ENCODE results near the gene TIMM44. TPM values are rescaled to one million over a fixed set of nuclear protein-coding genes. Genes with fewer than 3 reads are reported as not detected.

Gene TIMM44
- total RNA-seq, 2 experiments from 2014 or later, result 86.0 to 116 TPM

- no peak overlapping the region for H3K27ac ChIP-seq (ENCODE audit: low read depth, low read length, poor library complexity, severe bottlenecking)
- H2AFZ ChIP-seq (ENCODE audit: low read length), result no peak overlapping the region
- no peaks in the 10 kb centered on the region for H3K79me2 ChIP-seq (ENCODE audit: insufficient read depth, low read depth, low read length)
- no peak overlapping the region for H3K4me2 ChIP-seq (ENCODE audit: low read length)
- intact Hi-C loops (cut with micrococcal nuclease; ENCODE audit: unreplicated experiment), result no loop called here
- peaks cover 2% of the 10 kb centered on the region for H3K4me1 ChIP-seq (ENCODE audit: insufficient read depth, low read length, poor library complexity, severe bottlenecking)
- H3K9me3 ChIP-seq (ENCODE audit: low read length), result no peaks in the 10 kb centered on the region
- H3K36me3 ChIP-seq (ENCODE audit: insufficient read depth, low read length), result no peaks in the 10 kb centered on the region
- DNase-seq (ENCODE audit: low spot score), result no peak
- POLR2A ChIA-PET, result no interaction called here
- H3K4me3 ChIP-seq (ENCODE audit: low read depth, low read length, poor library complexity, severe bottlenecking), result no peak overlapping the region
- CTCF ChIA-PET (ENCODE audit: unreplicated experiment), result no interaction called here
- H4K20me1 ChIP-seq (ENCODE audit: insufficient read depth, low read length), result no peaks in the 10 kb centered on the region
- no peaks in the 10 kb centered on the region for H3K9me2 ChIP-seq (ENCODE audit: insufficient read depth, low read length)
- TF ChIP-seq EZH2phosphoT487 (IDR thresholded peaks at IDR 0.05; ENCODE audit: borderline replicate concordance, low read depth, low read length) (no peak), CTCF (conservative IDR thresholded peaks at IDR 0.05; ENCODE audit: low read length) (no peak)
- no TSS peak for BruUV-seq (replicated peaks)
Observed at GRCh38 chr19:7877249-7877836, 66.1 kb downstream of the TIMM44 start.

Other genes starting within 250 kb of the TIMM44 start
- gene FCER2, start 241.5 kb downstream of the TIMM44 start, total RNA-seq (2014; rRNA removed; shearing (Covaris generic)), result 3.3 and 3.7 TPM in 2 replicates
- gene FCER2, start 241.5 kb downstream of the TIMM44 start, total RNA-seq (2022), result 3.9 and 4.6 TPM in 2 replicates
- gene CLEC4G, start 211.6 kb downstream of the TIMM44 start, total RNA-seq (2014; rRNA removed; shearing (Covaris generic)), result not detected in 2 replicates
- not detected in 2 replicates for gene CLEC4G, start 211.6 kb downstream of the TIMM44 start, total RNA-seq (2022)
- not detected in 2 replicates for gene CD209, start 196.1 kb downstream of the TIMM44 start, total RNA-seq (2014; rRNA removed; shearing (Covaris generic))
- not detected in 2 replicates for gene CD209, start 196.1 kb downstream of the TIMM44 start, total RNA-seq (2022)
- gene CLEC4M, start 180.4 kb downstream of the TIMM44 start, total RNA-seq (2014; rRNA removed; shearing (Covaris generic)), result not detected in 2 replicates
- not detected in 2 replicates for gene CLEC4M, start 180.4 kb downstream of the TIMM44 start, total RNA-seq (2022)
- 2.7 and 7.4 TPM in 2 replicates for gene EVI5L, start 113.4 kb downstream of the TIMM44 start, total RNA-seq (2014; rRNA removed; shearing (Covaris generic))
- gene EVI5L, start 113.4 kb downstream of the TIMM44 start, total RNA-seq (2022), result 5.5 and 5.9 TPM in 2 replicates
- not detected in 2 replicates for gene PRR36, start 69.3 kb downstream of the TIMM44 start, total RNA-seq (2014; rRNA removed; shearing (Covaris generic))
- 0.17 TPM in 1 of 2 replicates, not detected in the other for gene PRR36, start 69.3 kb downstream of the TIMM44 start, total RNA-seq (2022)
- gene LRRC8E, start 55.2 kb downstream of the TIMM44 start, total RNA-seq (2014; rRNA removed; shearing (Covaris generic)), result 0.08 TPM in 1 of 2 replicates, not detected in the other
- not detected in 2 replicates for gene LRRC8E, start 55.2 kb downstream of the TIMM44 start, total RNA-seq (2022)
- 19.4 and 23.2 TPM in 2 replicates for gene MAP2K7, start 39.8 kb downstream of the TIMM44 start, total RNA-seq (2014; rRNA removed; shearing (Covaris generic))
- 44.5 and 48.1 TPM in 2 replicates for gene MAP2K7, start 39.8 kb downstream of the TIMM44 start, total RNA-seq (2022)
- gene TGFBR3L, start 28.8 kb downstream of the TIMM44 start, total RNA-seq (2014; rRNA removed; shearing (Covaris generic)), result 0.13 TPM in 1 of 2 replicates, not detected in the other
- 0.61 and 0.74 TPM in 2 replicates for gene TGFBR3L, start 28.8 kb downstream of the TIMM44 start, total RNA-seq (2022)
- 4.9 and 21.6 TPM in 2 replicates for gene SNAPC2, start 23.3 kb downstream of the TIMM44 start, total RNA-seq (2014; rRNA removed; shearing (Covaris generic))
- 6.2 and 8.2 TPM in 2 replicates for gene SNAPC2, start 23.3 kb downstream of the TIMM44 start, total RNA-seq (2022)
- 0.13 TPM in 1 of 2 replicates, not detected in the other for gene CTXN1, start 17.5 kb downstream of the TIMM44 start, total RNA-seq (2014; rRNA removed; shearing (Covaris generic))
- 0.98 and 1.0 TPM in 2 replicates for gene CTXN1, start 17.5 kb downstream of the TIMM44 start, total RNA-seq (2022)
- 43.5 and 65.4 TPM in 2 replicates for gene ELAVL1, start 62.0 kb upstream of the TIMM44 start, total RNA-seq (2014; rRNA removed; shearing (Covaris generic))
- gene ELAVL1, start 62.0 kb upstream of the TIMM44 start, total RNA-seq (2022), result 162 and 168 TPM in 2 replicates
- 0.88 TPM in 1 of 2 replicates, not detected in the other for gene CCL25, start 109.1 kb upstream of the TIMM44 start, total RNA-seq (2014; rRNA removed; shearing (Covaris generic))
- gene CCL25, start 109.1 kb upstream of the TIMM44 start, total RNA-seq (2022), result 0.57 and 0.70 TPM in 2 replicates
- not detected in 2 replicates for gene FBN3, start 205.9 kb upstream of the TIMM44 start, total RNA-seq (2014; rRNA removed; shearing (Covaris generic))
- not detected in 2 replicates for gene FBN3, start 205.9 kb upstream of the TIMM44 start, total RNA-seq (2022)

All from OCI-LY7 (cell line).